Astrocyte of the spinal cord (primary cell): ENCODE measurements around the gene UNC45A.

Experiments
- DNase-seq: peaks from one replicate; pipeline ENCODE4 v3.0.0; 2011; ENCODE audit warnings: low read depth, low spot score
- H3K4me3 ChIP-seq: 2 replicates; pipeline ENCODE4 v1.5.1; 2011; ENCODE audit warnings: low read depth, mild to moderate bottlenecking, low read length, moderate library complexity
- in situ Hi-C: cut with HindIII; loops from 2 replicates; pipeline ENCODE4 v1.10.0; 2017; ENCODE audit warnings: low sequenced_read_pairs
- TF ChIP-seq, protein P1 (sequence below): IDR thresholded peaks from 2 replicates; pipeline ENCODE4 v1.5.1; 2012; ENCODE audit warnings: low read depth, mild to moderate bottlenecking, low read length, inconsistent platforms

The UNC45A gene

DNA sequence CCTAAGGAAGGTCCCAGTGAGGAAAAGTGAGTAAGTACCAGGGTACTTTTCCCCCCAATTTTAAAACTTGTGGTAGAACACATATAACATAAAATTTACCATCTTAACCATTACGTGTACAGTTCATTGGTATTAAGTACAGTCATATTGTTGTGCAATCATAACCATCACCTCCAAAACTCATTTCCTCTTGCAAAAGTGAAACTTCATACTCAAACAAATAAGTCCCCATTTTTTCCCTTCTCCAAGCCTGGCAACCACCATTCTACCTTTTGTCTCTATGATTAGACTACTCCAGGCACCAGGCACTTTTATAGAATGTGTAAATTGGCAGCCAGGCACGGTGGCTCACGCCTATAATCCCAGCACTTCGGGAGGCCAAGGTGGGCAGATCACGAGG, 47.0 kb downstream of the UNC45A start:
- DNase-seq = no peak
- no peak overlapping the region for H3K4me3 ChIP-seq
- in situ Hi-C loops = no loop called here
- TF ChIP-seq, protein P1, sequence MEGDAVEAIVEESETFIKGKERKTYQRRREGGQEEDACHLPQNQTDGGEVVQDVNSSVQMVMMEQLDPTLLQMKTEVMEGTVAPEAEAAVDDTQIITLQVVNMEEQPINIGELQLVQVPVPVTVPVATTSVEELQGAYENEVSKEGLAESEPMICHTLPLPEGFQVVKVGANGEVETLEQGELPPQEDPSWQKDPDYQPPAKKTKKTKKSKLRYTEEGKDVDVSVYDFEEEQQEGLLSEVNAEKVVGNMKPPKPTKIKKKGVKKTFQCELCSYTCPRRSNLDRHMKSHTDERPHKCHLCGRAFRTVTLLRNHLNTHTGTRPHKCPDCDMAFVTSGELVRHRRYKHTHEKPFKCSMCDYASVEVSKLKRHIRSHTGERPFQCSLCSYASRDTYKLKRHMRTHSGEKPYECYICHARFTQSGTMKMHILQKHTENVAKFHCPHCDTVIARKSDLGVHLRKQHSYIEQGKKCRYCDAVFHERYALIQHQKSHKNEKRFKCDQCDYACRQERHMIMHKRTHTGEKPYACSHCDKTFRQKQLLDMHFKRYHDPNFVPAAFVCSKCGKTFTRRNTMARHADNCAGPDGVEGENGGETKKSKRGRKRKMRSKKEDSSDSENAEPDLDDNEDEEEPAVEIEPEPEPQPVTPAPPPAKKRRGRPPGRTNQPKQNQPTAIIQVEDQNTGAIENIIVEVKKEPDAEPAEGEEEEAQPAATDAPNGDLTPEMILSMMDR = no peak

DNA sequence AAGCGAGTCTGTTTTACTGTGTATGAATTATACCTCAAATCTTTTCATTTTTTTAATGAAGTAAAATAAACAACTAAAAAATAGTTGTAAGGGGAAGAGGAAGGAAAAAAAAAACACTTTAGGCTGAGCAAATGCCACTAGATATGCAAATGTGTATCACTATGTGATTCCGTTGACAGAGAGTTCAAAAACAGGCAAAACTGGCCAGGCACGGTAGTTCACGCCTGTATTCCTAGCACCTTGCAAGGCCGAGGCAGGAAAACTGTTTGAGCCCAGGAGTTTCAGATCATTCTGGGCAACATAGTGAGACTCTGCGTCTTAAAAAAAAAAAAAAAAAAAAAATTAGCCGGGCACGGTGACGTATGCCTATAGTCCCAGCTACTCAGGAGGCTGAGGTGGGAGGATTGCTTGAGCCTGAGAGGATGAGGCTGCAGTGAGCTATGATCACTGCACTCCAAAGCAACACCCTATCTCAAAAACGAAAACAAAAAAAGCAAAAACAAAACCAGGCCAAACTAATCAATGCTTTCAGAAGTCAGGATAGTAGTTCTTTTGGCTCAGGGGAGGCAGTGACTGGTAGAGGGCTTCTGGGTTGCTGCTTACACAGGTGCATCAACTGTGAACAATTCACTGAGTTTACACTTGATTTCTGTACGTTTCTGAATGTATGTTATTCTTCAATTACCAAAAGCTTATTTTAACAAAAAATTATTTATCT, 51.9 kb downstream of the UNC45A start:
- H3K4me3 ChIP-seq = no peak overlapping the region
- TF ChIP-seq, protein P1 = no peak
- DNase-seq = no peak
- in situ Hi-C loops = no loop called here

DNA sequence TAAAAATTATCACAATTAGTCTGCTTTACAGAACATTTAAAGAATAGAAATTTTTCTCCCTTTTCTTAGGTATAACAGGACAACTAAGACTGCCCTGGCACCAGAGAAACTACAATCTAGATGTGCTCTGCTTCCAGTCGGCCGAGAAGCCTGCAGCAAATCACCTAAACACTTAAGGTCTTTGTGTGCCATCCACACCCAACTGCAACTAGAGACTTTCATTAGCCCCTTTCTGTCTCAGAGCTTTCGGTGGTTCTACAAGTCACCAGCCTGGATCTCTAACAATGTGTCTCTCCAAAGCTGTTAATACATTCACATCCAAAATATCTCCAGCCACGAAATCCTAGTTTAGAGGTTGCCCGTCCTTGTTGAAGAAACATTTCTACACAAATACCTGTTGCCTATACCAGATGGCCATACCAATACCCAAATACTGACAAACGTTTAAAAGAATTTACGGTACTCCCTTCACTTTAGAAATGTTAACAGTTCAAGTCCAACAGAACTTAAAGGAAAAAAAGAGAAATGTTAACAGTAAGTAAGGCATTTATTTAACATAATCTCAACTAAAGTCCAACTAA, 52.6 kb downstream of the UNC45A start:
- in situ Hi-C loops = no loop called here
- no peak overlapping the region for H3K4me3 ChIP-seq
- TF ChIP-seq, protein P1 = no peak
- DNase-seq = no peak

DNA sequence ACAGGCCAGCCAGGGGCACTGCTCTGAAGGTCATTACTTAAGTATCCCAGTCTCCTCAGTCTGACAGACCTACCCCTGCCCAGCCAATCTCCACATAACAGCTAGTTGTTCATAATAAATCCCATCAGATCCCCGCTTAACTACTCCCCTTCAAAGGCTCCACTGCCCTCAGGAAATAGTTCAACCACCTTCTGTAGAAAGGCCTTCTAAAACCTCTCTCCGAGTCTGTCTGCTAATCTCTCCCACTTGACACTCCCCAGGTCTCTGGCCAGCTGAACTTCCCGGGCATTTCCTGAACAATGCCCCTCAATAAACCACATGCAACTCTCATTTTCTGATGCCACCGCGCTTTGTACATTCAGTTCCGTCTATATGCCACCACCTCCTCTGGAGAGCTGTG, 53.2 kb downstream of the UNC45A start:
- TF ChIP-seq, protein P1 = no peak
- in situ Hi-C loops = no loop called here
- H3K4me3 ChIP-seq = no peak overlapping the region
- no peak for DNase-seq

DNA sequence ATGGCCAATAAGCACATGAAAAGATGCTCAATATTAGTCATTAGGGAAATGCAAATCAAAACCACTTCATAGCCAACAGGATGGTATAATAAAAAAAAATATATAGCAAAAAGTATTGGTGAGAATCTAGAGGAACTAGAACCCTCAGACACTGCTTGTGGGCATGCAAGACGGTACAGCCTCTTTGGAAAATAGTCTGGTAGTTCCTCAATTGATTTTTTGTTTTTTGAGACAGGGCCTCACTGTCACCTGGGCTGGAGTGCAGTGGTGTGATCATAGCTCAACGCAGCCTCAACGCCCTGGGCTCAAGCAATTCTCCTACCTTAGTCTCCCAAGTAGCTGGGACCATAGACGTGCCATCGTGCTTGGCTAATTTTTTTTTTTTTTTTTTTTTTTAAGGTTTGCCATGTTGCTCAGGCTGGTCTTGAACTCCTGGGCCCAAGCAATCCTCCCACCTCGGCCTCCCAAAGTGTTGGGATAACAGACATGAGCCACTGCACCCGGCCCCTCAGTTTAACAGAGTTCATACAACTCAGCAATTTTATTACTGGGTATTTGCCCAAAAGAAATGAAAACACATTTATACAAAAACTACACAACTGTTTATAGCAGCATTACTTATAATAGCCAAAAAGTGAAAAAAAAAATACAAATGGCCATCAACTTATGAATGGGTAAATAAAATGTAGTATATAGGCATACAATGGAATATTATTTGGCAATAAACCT, 54.1 kb downstream of the UNC45A start:
- in situ Hi-C loops = no loop called here
- DNase-seq = no peak
- no peak overlapping the region for H3K4me3 ChIP-seq
- TF ChIP-seq, protein P1 = no peak

DNA sequence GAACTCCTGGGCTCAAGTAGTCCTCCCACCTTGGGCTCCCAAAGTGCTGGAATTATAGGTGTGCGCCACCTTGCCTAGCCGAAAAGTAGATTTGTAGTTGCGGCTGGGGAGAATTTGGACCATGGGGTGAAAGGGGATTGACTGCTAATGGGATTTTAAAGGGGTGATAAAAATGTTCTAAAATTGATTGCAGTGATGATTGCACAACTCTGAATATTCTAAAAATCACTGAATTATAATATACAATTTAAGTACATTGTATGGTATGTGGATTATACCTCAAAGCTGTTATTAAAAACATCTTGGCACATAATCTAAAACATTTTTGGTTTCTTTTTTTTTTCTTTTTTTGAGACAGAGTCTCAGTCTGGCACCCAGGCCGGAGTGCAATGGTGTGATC, 55.4 kb downstream of the UNC45A start:
- TF ChIP-seq, protein P1 = no peak
- no peak for DNase-seq
- no peak overlapping the region for H3K4me3 ChIP-seq
- in situ Hi-C loops = no loop called here
